ENCODE measurements around the gene CSF1R.

The CSF1R gene

GRCh38 chr5:150116667-150117400, 30.5 kb upstream of the CSF1R start:
- TF ChIP-seq CTCF (IDR thresholded peaks at IDR 0.05; ENCODE audit: extremely low read depth, insufficient read depth, missing control alignments) = no peak
- DNase-seq (ENCODE audit: low spot score) = no peak
- in situ Hi-C loops (cut with MboI; ENCODE audit: low pct_unique_long_range_greater_than_20kb, low sequenced_read_pairs, unreplicated experiment) = no loop called here

- DNase-seq (ENCODE audit: low spot score) = no peak
- in situ Hi-C loops (cut with MboI; ENCODE audit: low pct_unique_long_range_greater_than_20kb, low sequenced_read_pairs, unreplicated experiment) = no loop called here
- TF ChIP-seq CTCF (IDR thresholded peaks at IDR 0.05; ENCODE audit: extremely low read depth, insufficient read depth, missing control alignments) = no peak
These were observed 28.5 kb upstream of the CSF1R start for GRCh38 chr5:150114773-150115408.

GRCh38 chr5:150114102-150114641, 27.8 kb upstream of the CSF1R start:
- no peak for DNase-seq (ENCODE audit: low spot score)
- in situ Hi-C loops (cut with MboI; ENCODE audit: low pct_unique_long_range_greater_than_20kb, low sequenced_read_pairs, unreplicated experiment) = no loop called here
- no peak for TF ChIP-seq CTCF (IDR thresholded peaks at IDR 0.05; ENCODE audit: extremely low read depth, insufficient read depth, missing control alignments)

- peak; percentile 6 for DNase-seq (ENCODE audit: low spot score)
- TF ChIP-seq CTCF (IDR thresholded peaks at IDR 0.05; ENCODE audit: extremely low read depth, insufficient read depth, missing control alignments) = no peak
- in situ Hi-C loops (cut with MboI; ENCODE audit: low pct_unique_long_range_greater_than_20kb, low sequenced_read_pairs, unreplicated experiment) = no loop called here
These were observed 26.8 kb upstream of the CSF1R start for GRCh38 chr5:150113047-150113744.

GRCh38 chr5:150112201-150113046, 26.1 kb upstream of the CSF1R start:
- in situ Hi-C loops (cut with MboI; ENCODE audit: low pct_unique_long_range_greater_than_20kb, low sequenced_read_pairs, unreplicated experiment) = no loop called here
- TF ChIP-seq CTCF (IDR thresholded peaks at IDR 0.05; ENCODE audit: extremely low read depth, insufficient read depth, missing control alignments) = no peak
- peak; percentile 12 for DNase-seq (ENCODE audit: low spot score)

- in situ Hi-C loops (cut with MboI; ENCODE audit: low pct_unique_long_range_greater_than_20kb, low sequenced_read_pairs, unreplicated experiment) = no loop called here
- no peak for DNase-seq (ENCODE audit: low spot score)
- no peak for TF ChIP-seq CTCF (IDR thresholded peaks at IDR 0.05; ENCODE audit: extremely low read depth, insufficient read depth, missing control alignments)
These were observed 24.8 kb upstream of the CSF1R start for GRCh38 chr5:150111122-150111521.

All from GM13977 (cell line).